Measurements from ENCODE around the gene UBE2E1.

Gene UBE2E1

GRCh38 chr3:23807424-23808015 lies 1.8 kb downstream of the UBE2E1 start:
- peaks cover 6% of the 10 kb centered on the region for H3K36me3 Mint-ChIP-seq
- no peaks in the 10 kb centered on the region for H3K27me3 Mint-ChIP-seq
- no peaks in the 10 kb centered on the region for H3K9me3 Mint-ChIP-seq (ENCODE audit: low read depth)
- H3K4me3 Mint-ChIP-seq: peak overlapping the region; percentile 94
- peak overlapping the region; percentile 91 for H3K27ac Mint-ChIP-seq
- H3K4me1 Mint-ChIP-seq (ENCODE audit: low read depth): peaks cover 59% of the 10 kb centered on the region

- no peaks in the 10 kb centered on the region for H3K27me3 Mint-ChIP-seq
Observed at GRCh38 chr3:23808525-23808924, 2.8 kb downstream of the UBE2E1 start.

DNA sequence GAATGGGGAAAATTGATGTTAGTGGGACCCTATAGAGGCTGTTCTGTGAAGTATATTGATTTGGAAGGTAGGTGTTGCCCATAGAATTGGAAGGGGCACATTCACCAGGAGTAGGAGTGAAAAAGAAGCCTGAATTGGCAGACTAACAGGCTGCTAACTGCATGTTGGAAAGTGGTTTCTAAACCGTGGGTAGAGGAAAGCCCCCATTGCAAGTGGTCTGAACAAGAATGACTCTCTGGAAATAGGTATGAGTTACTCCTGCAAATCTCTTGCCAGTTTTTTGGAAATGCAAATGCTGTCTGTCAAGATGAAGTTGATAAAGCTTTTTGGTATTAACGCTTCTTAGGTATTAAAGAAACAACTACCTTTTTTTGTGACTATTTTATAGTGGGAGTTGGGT lies 3.5 kb downstream of the UBE2E1 start:
- peak overlapping the region; percentile 99 for H3K27ac Mint-ChIP-seq
- H3K27me3 Mint-ChIP-seq: no peaks in the 10 kb centered on the region
- no peaks in the 10 kb centered on the region for H3K9me3 Mint-ChIP-seq (ENCODE audit: low read depth)
- H3K36me3 Mint-ChIP-seq: peaks cover 9% of the 10 kb centered on the region
- H3K4me3 Mint-ChIP-seq: peak overlapping the region; percentile 94
- peaks cover 67% of the 10 kb centered on the region for H3K4me1 Mint-ChIP-seq (ENCODE audit: low read depth)

More at GRCh38 chr3:23808525-23808924, 2.8 kb downstream of the UBE2E1 start:
- H3K4me3 Mint-ChIP-seq: peak overlapping the region; percentile 94
- peaks cover 9% of the 10 kb centered on the region for H3K36me3 Mint-ChIP-seq
- peak overlapping the region; percentile 99 for H3K27ac Mint-ChIP-seq
- peaks cover 66% of the 10 kb centered on the region for H3K4me1 Mint-ChIP-seq (ENCODE audit: low read depth)
- no peaks in the 10 kb centered on the region for H3K9me3 Mint-ChIP-seq (ENCODE audit: low read depth)

DNA sequence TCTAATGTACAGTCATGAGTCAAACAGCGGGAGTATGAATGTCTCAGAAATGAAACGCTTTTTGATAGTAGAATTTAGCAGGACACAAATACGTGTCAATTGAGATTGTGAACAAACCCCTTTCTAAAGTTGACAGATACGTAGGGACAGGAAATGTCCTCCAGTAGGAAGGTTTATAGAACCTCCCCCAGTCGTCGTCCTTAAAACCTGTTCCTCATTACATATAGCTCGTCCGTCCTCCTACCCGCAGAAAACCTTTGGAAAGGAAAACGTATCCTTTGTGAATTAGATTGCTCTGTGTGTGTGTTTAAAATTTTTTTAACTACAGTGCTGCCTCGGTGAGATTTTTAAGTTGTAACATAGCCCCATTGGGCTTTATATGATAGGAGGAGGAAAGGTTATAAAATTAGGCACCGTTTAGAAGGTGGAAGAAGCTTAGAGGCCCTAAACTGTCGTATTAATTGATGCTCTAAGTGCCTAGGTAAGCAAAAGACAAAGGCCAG lies 4.1 kb downstream of the UBE2E1 start:
- H3K4me3 Mint-ChIP-seq: peak overlapping the region; percentile 94
- no peaks in the 10 kb centered on the region for H3K9me3 Mint-ChIP-seq (ENCODE audit: low read depth)
- H3K27ac Mint-ChIP-seq: peak overlapping the region; percentile 99
- H3K27me3 Mint-ChIP-seq: no peaks in the 10 kb centered on the region
- peaks cover 68% of the 10 kb centered on the region for H3K4me1 Mint-ChIP-seq (ENCODE audit: low read depth)
- H3K36me3 Mint-ChIP-seq: peaks cover 13% of the 10 kb centered on the region

DNA sequence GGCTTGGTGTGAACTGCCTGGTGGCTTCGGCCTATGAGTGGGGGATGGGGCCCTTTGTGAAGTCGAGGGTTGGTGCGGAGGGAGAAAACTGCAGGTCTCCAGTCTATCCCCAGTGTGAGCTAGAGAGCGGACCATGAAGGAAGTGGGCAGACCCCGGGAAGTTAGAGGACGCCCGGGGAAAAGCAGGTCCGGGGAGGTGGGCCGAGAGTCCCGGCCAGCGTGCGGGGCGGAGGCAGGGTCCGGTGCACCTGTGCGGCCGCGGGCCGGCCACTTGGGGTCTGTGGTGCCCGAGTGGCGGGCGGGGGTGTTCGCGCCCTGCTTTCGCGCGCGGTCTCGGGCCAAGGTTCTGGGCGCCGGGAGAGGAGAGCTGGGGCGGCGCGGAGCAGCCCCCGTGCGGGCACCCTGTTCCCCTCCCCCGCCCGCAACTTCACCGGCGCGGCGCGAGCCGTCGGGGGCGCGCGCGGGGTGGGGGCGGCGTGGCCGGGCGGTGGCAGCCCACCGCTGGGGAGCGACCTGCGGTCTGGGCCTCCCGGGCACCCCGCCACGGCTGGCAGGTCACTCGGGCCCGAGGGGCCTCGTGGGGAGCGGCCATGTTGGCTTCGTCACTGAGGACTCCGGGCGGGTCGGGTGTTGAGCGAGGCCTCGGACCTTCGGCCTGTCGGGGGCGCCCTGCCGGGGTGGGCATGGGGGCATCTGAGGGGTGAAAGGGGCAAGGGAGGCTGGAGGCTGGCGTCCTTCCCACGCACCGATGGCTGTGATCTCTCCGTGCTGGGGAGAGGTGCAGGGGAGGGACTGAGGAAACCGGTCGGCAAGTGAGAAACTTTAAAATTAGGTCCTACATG lies 4.8 kb downstream of the UBE2E1 start:
- H3K4me3 Mint-ChIP-seq: peak overlapping the region; percentile 94
- peak overlapping the region; percentile 99 for H3K27ac Mint-ChIP-seq
- no peaks in the 10 kb centered on the region for H3K27me3 Mint-ChIP-seq
- H3K9me3 Mint-ChIP-seq (ENCODE audit: low read depth): no peaks in the 10 kb centered on the region
- peaks cover 16% of the 10 kb centered on the region for H3K36me3 Mint-ChIP-seq
- peaks cover 71% of the 10 kb centered on the region for H3K4me1 Mint-ChIP-seq (ENCODE audit: low read depth)

- H3K4me1 Mint-ChIP-seq (ENCODE audit: low read depth): peaks cover 74% of the 10 kb centered on the region
- H3K36me3 Mint-ChIP-seq: peaks cover 16% of the 10 kb centered on the region
- peak overlapping the region; percentile 92 for H3K4me3 Mint-ChIP-seq
- H3K27me3 Mint-ChIP-seq: no peaks in the 10 kb centered on the region
- H3K9me3 Mint-ChIP-seq (ENCODE audit: low read depth): no peaks in the 10 kb centered on the region
- peak overlapping the region; percentile 96 for H3K27ac Mint-ChIP-seq
Observed at GRCh38 chr3:23811185-23811527, 5.4 kb downstream of the UBE2E1 start.

DNA sequence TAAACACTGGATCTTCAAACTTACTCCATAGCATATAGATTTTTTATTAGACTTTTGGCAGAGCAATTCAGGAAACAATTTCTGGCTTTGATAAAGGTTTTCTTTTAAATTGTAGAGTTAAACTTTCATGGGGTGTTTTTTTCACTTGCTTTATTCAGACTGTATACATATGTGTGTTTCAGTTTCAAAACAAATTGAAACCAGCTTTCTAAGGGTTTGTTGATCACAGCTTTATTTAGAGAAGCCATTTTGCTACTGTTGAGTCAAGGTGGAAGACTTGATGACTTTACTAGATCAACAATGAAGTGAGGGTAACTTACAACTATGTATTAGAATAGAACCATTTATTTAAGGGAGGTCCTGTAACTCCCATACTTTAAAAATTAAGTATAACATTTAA lies 6.2 kb downstream of the UBE2E1 start:
- Mint-ChIP-seq H3K4me3 (peak overlapping the region; percentile 92), H3K36me3 (peaks cover 16% of the 10 kb centered on the region), H3K27ac (peak overlapping the region; percentile 96), H3K9me3 (ENCODE audit: low read depth) (no peaks in the 10 kb centered on the region), H3K4me1 (ENCODE audit: low read depth) (peaks cover 75% of the 10 kb centered on the region), H3K27me3 (no peaks in the 10 kb centered on the region)

DNA sequence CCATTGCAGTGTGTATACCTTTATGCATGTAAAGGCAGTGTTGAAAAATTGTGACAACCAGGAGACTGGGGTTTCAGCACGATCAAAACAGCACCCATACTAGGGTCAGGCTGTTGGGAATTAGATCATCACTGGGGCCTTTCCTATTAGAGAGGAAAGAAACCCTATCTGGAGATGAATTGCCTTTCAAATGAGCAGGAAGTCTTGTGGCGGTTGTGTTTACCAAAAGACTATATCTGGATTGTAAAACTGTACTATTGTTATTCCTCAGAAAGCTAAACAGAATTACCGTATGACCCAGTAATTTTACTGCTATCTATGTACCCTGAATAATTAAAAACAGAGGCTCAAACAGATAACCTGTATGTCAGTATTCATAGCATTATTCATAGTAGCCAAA lies 10.1 kb downstream of the UBE2E1 start:
- H3K36me3 Mint-ChIP-seq: peaks cover 23% of the 10 kb centered on the region
- peaks cover 61% of the 10 kb centered on the region for H3K4me1 Mint-ChIP-seq (ENCODE audit: low read depth)

GRCh38 chr3:23816721-23817120 lies 11.0 kb downstream of the UBE2E1 start:
- H3K4me1 Mint-ChIP-seq (ENCODE audit: low read depth): peaks cover 61% of the 10 kb centered on the region
- no peak overlapping the region for H3K4me3 Mint-ChIP-seq
- H3K27me3 Mint-ChIP-seq: no peaks in the 10 kb centered on the region
- H3K27ac Mint-ChIP-seq: no peak overlapping the region
- H3K9me3 Mint-ChIP-seq (ENCODE audit: low read depth): no peaks in the 10 kb centered on the region
- peaks cover 25% of the 10 kb centered on the region for H3K36me3 Mint-ChIP-seq

More for the DNA sequence above, 10.1 kb downstream of the UBE2E1 start:
- Mint-ChIP-seq H3K4me3 (no peak overlapping the region), H3K27ac (no peak overlapping the region), H3K27me3 (no peaks in the 10 kb centered on the region), H3K9me3 (ENCODE audit: low read depth) (no peaks in the 10 kb centered on the region)

- H3K36me3 Mint-ChIP-seq: peaks cover 22% of the 10 kb centered on the region
- H3K27me3 Mint-ChIP-seq: no peaks in the 10 kb centered on the region
- no peaks in the 10 kb centered on the region for H3K9me3 Mint-ChIP-seq (ENCODE audit: low read depth)
- peaks cover 57% of the 10 kb centered on the region for H3K4me1 Mint-ChIP-seq (ENCODE audit: low read depth)
- no peak overlapping the region for H3K27ac Mint-ChIP-seq
- no peak overlapping the region for H3K4me3 Mint-ChIP-seq
Observed at GRCh38 chr3:23817508-23818223, 11.9 kb downstream of the UBE2E1 start.

- H3K27ac Mint-ChIP-seq: no peak overlapping the region
- H3K4me1 Mint-ChIP-seq (ENCODE audit: low read depth): peaks cover 61% of the 10 kb centered on the region
- no peaks in the 10 kb centered on the region for H3K9me3 Mint-ChIP-seq (ENCODE audit: low read depth)
- no peaks in the 10 kb centered on the region for H3K27me3 Mint-ChIP-seq
- H3K4me3 Mint-ChIP-seq: no peak overlapping the region
- H3K36me3 Mint-ChIP-seq: peaks cover 17% of the 10 kb centered on the region
Observed at GRCh38 chr3:23819599-23820360, 14.0 kb downstream of the UBE2E1 start.

DNA sequence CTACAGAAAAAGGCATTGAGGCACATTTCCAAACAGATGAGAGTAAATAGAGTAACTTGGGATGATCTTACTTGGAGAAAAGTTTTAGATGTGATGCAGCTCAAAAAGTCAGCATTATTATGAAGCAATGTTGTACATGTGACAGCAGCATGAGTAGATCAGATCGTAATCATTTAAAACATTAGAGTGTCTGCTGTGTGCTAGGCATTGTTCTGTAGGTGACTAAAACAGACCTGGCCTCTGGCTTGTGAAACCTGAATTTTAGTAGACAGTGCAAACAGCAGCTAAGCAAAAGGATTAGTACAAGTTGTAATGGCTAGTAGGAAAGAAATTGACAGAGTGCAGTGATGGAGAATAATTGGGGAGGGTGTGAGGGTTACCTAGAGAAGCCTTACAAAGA lies 15.1 kb downstream of the UBE2E1 start:
- Mint-ChIP-seq H3K4me3 (no peak overlapping the region), H3K27ac (no peak overlapping the region), H3K9me3 (ENCODE audit: low read depth) (no peaks in the 10 kb centered on the region), H3K4me1 (ENCODE audit: low read depth) (peaks cover 60% of the 10 kb centered on the region), H3K27me3 (no peaks in the 10 kb centered on the region), H3K36me3 (peaks cover 17% of the 10 kb centered on the region)

DNA sequence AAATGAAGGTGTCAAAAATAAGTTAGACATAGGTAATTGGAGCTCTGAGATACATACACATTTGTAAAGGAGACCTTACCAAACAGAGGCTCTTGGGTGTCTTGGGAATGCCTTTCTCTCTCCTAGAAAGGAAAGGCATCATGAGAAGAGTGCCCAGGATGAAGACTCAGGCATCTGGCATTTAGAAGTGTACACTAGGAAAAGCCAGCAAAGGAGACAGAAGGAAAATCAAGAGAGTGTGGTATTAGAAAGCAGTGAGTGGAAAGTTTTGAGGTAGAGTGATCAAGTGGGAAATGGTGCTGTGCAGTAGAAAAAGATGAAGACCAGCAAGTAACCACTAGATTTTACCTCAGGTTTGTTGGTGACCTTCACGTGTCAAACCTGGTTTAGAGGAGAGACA lies 16.1 kb downstream of the UBE2E1 start:
- Mint-ChIP-seq H3K27me3 (no peaks in the 10 kb centered on the region), H3K4me3 (no peak overlapping the region), H3K27ac (no peak overlapping the region), H3K4me1 (ENCODE audit: low read depth) (peaks cover 66% of the 10 kb centered on the region), H3K9me3 (ENCODE audit: low read depth) (no peaks in the 10 kb centered on the region), H3K36me3 (peaks cover 17% of the 10 kb centered on the region)

- no peaks in the 10 kb centered on the region for H3K9me3 Mint-ChIP-seq (ENCODE audit: low read depth)
- peaks cover 67% of the 10 kb centered on the region for H3K4me1 Mint-ChIP-seq (ENCODE audit: low read depth)
- H3K36me3 Mint-ChIP-seq: peaks cover 15% of the 10 kb centered on the region
- H3K27me3 Mint-ChIP-seq: no peaks in the 10 kb centered on the region
- no peak overlapping the region for H3K27ac Mint-ChIP-seq
- H3K4me3 Mint-ChIP-seq: no peak overlapping the region
Observed at GRCh38 chr3:23822559-23822958, 16.8 kb downstream of the UBE2E1 start.

Data from activated naive CD8-positive, alpha-beta T cell (primary cell).